ENCODE data around the gene PROM1.

DNA sequence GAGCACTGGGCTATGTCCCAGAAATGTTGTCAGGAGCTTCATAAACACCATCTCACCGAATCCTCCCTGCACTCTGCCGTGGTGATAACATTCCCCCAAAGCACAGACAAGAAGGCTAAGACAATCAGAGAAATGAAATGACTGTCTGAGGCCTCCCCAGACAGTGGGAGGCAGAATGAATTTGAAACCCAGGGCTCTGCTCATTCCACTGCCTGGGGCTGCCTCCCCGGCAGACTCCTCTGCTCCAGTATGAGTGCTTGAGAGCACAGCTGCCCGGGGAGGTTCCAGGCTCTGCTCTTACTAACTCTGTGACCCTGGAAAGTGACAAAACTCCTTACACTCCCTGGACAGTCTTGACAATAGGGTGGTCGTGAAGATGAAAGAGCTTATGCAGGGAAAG lies 154.9 kb downstream of the PROM1 start:
- TF ChIP-seq POLR2A (IDR thresholded peaks at IDR 0.05) = no peak
- no peak for TF ChIP-seq EP300 (IDR thresholded peaks at IDR 0.05)
- TF ChIP-seq, protein P1, sequence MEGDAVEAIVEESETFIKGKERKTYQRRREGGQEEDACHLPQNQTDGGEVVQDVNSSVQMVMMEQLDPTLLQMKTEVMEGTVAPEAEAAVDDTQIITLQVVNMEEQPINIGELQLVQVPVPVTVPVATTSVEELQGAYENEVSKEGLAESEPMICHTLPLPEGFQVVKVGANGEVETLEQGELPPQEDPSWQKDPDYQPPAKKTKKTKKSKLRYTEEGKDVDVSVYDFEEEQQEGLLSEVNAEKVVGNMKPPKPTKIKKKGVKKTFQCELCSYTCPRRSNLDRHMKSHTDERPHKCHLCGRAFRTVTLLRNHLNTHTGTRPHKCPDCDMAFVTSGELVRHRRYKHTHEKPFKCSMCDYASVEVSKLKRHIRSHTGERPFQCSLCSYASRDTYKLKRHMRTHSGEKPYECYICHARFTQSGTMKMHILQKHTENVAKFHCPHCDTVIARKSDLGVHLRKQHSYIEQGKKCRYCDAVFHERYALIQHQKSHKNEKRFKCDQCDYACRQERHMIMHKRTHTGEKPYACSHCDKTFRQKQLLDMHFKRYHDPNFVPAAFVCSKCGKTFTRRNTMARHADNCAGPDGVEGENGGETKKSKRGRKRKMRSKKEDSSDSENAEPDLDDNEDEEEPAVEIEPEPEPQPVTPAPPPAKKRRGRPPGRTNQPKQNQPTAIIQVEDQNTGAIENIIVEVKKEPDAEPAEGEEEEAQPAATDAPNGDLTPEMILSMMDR (IDR thresholded peaks at IDR 0.05) = no peak
- TF ChIP-seq POLR2AphosphoS5 (IDR thresholded peaks at IDR 0.05) = no peak
